Measurements from ENCODE around the gene AKAP8L.
"Not testable (repeated sequence)": the region's sequence is repeated elsewhere in the genome, so short reads cannot be mapped to it uniquely, and the experiment has no call there.

The AKAP8L gene

DNA sequence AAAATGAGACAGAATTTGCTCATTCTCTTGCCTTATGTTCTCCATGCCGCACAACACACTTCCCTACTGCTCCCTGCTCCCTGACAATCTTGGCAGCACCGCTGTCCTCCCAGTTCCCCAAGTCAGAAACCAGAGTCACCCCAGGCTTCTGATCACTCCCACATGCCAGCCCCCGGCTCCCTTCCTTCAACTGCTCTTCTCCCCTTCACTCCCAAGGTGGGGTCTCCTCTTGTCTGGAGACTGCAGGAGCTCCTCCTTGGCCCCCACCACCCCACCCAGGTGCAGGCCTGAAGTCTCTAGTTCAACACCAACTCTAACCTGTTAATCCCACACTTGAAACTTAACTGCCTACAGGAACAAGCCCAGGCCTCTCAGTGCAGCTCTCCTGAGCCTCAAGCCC is 22.4 kb downstream of the AKAP8L start:
- H3K4me3 ChIP-seq (ENCODE audit: low read depth, low read length) = no peak overlapping the region
- TF ChIP-seq, protein P1, sequence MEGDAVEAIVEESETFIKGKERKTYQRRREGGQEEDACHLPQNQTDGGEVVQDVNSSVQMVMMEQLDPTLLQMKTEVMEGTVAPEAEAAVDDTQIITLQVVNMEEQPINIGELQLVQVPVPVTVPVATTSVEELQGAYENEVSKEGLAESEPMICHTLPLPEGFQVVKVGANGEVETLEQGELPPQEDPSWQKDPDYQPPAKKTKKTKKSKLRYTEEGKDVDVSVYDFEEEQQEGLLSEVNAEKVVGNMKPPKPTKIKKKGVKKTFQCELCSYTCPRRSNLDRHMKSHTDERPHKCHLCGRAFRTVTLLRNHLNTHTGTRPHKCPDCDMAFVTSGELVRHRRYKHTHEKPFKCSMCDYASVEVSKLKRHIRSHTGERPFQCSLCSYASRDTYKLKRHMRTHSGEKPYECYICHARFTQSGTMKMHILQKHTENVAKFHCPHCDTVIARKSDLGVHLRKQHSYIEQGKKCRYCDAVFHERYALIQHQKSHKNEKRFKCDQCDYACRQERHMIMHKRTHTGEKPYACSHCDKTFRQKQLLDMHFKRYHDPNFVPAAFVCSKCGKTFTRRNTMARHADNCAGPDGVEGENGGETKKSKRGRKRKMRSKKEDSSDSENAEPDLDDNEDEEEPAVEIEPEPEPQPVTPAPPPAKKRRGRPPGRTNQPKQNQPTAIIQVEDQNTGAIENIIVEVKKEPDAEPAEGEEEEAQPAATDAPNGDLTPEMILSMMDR (conservative IDR thresholded peaks at IDR 0.05; ENCODE audit: low read depth, low read length) = no peak
- no peak for DNase-seq (ENCODE audit: low read depth)

DNA sequence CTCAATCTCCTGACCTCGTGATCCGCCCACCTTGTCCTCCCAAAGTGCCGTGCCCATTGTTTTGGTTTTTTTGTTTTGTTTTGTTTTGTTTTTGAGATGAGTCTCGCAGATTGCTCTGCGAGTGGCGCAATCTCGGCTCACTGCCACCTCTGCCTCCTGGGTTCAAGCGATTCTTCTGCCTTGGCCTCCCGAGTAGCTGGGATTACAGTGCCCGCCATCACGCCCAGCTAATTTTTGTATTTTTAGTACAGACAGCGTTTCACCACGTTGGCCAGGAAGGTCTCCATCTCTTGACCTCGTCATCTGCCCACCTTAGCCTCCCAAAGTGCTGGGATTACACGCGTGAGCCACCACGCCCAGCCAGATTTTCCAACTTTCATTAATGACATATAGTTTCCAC is 23.5 kb downstream of the AKAP8L start:
- H3K4me3 ChIP-seq (ENCODE audit: low read depth, low read length); DNase-seq (ENCODE audit: low read depth): not testable (repeated sequence)

DNA sequence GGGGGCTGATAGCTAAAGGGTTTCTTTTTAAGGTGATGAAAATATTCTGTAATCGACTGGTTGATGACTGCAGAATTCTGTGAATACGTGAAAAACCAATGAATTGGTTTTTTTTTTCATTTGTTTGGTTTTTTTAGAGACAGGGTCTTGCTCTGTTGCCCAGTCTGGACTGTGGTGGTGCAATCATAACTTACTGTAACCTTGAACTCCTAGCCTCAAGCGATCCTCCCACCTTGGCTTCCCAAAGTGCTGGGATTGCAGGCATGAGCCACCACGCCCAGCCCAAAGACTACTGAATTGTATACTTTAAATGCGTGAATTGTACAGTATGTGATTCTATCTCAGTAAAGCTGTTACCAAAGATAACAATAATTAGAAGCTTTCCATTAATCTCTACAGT is 24.4 kb downstream of the AKAP8L start:
- DNase-seq (ENCODE audit: low read depth) = no peak
- no peak overlapping the region for H3K4me3 ChIP-seq (ENCODE audit: low read depth, low read length)
- TF ChIP-seq, protein P1 (conservative IDR thresholded peaks at IDR 0.05; ENCODE audit: low read depth, low read length) = no peak

DNA sequence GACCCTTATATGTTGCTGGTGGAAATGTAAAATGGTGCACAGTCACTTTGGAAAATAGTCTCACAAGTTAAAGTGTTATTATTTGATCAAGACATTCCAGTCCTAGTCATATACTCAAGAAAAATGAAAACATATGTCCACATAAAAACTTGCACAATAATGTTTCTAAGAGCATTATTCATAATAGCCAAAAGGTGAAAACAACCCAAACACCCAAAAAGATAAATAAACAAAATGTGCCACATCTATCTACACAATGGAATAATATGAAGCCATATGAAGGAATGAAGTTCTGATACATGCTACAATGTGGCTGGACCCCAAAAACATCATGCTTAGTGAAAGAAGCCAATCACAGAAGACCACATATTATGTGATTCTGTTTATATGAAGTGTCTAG is 24.8 kb downstream of the AKAP8L start:
- TF ChIP-seq, protein P1 (conservative IDR thresholded peaks at IDR 0.05; ENCODE audit: low read depth, low read length) = no peak
- peak; percentile 23 for DNase-seq (ENCODE audit: low read depth)
- no peak overlapping the region for H3K4me3 ChIP-seq (ENCODE audit: low read depth, low read length)

DNA sequence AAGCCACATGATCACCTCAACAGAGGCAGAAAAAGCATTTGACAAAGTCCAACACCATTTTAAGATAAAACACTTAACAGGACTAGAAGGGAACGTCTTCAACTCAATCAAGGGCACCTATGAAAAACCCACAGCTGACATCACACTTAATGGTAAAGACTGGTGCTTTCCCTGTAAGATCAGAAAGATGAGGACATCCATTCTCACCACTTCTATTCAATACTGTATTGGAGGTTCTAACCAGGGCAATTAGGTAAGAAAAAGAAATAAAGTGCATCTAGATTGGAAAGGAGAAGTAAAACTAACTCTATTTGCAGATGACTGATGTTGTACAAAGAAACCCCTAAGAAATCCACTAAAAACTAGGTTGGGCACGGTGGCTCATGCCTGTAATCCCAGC is 28.0 kb downstream of the AKAP8L start:
- no peak for DNase-seq (ENCODE audit: low read depth)
- TF ChIP-seq, protein P1 (conservative IDR thresholded peaks at IDR 0.05; ENCODE audit: low read depth, low read length) = no peak

DNA sequence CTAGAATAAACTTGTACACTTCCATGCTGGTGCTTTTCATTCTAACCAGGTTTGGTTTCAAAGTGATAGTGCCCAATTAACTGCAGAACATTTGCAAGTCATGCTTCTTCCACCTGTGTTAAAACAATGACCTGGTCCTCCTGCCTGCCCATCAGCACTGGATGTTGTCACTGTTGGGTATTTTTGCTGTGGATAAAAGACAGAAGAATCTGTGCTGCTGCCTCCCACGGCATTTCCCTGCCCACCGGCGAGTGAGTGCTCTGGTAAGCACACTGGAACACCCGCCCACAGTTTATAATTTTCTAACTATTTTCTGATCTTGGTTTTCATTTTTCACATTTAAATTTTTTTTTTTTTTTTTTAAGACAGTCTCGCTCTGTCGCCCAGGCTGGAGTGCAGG is 36.9 kb downstream of the AKAP8L start:
- no peak overlapping the region for H3K4me3 ChIP-seq (ENCODE audit: low read depth, low read length)
- TF ChIP-seq, protein P1 (conservative IDR thresholded peaks at IDR 0.05; ENCODE audit: low read depth, low read length) = no peak
- no peak for DNase-seq (ENCODE audit: low read depth)

More for the DNA sequence above, 28.0 kb downstream of the AKAP8L start:
- no peak overlapping the region for H3K4me3 ChIP-seq (ENCODE audit: low read depth, low read length)

DNA sequence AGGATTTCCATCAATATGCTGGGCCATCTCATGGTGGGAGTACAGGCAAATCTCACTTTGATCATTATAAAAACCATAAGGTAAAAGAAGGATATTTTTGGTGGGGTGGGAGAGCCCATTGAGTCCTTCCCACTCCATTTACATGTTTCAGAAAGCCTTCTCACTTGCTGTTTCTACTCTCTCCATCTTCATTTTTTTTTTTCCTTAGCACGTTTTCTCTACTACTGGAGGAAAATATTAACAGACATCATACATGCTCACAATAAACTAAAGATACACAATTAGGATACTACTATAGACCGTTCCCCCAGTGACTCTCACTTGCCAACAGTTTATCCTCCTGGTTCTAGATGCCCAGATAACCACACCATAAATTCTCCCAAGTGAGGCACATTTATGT is 37.4 kb downstream of the AKAP8L start:
- TF ChIP-seq, protein P1 (conservative IDR thresholded peaks at IDR 0.05; ENCODE audit: low read depth, low read length) = no peak
- H3K4me3 ChIP-seq (ENCODE audit: low read depth, low read length) = no peak overlapping the region

More for the DNA sequence above, 37.4 kb downstream of the AKAP8L start:
- no peak for DNase-seq (ENCODE audit: low read depth)

All from choroid plexus epithelial cell (primary cell).